DND-41 (cell line): ENCODE measurements around the gene S1PR1.

Source experiments
- EZH2 ChIP-seq: IDR thresholded peaks from 3 replicates; pipeline ENCODE4 v1.6.1; 2012; ENCODE audit warnings: borderline replicate concordance, low read depth, mild to moderate bottlenecking, moderate library complexity, low read length, inconsistent platforms; ENCODE audit not compliant: severe bottlenecking
- TF ChIP-seq, protein P1 (sequence below): IDR thresholded peaks from 2 replicates; pipeline ENCODE4 v1.5.1; 2012; ENCODE audit warnings: borderline replicate concordance, low read length, moderate library complexity, mild to moderate bottlenecking; ENCODE audit not compliant: poor library complexity, severe bottlenecking; ENCODE audit errors: extremely low read depth

DNA sequence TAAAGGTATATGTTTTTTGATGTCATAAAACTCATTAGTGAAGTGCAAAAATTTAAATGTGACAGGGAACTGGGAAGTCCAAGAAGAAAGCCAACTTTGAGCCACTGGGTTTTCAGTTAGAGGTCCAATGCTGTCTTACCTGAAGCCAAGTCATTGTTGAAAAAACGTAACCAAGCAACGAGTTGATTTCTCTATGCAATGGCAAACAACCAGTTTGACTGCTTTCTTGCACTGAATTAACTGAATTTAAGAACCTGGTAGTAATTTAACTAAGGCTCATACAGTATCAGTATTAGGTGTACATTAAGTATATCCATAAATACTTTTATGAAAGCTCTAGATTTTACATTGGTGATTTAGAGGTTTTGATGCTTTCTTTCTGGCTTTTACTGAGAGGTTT is 20.2 kb upstream of the S1PR1 start:
- TF ChIP-seq, protein P1, sequence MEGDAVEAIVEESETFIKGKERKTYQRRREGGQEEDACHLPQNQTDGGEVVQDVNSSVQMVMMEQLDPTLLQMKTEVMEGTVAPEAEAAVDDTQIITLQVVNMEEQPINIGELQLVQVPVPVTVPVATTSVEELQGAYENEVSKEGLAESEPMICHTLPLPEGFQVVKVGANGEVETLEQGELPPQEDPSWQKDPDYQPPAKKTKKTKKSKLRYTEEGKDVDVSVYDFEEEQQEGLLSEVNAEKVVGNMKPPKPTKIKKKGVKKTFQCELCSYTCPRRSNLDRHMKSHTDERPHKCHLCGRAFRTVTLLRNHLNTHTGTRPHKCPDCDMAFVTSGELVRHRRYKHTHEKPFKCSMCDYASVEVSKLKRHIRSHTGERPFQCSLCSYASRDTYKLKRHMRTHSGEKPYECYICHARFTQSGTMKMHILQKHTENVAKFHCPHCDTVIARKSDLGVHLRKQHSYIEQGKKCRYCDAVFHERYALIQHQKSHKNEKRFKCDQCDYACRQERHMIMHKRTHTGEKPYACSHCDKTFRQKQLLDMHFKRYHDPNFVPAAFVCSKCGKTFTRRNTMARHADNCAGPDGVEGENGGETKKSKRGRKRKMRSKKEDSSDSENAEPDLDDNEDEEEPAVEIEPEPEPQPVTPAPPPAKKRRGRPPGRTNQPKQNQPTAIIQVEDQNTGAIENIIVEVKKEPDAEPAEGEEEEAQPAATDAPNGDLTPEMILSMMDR = no peak
- TF ChIP-seq EZH2 = no peak
